Endometrium (tissue), 2 donors: ENCODE data around the gene EIF5B.

ENCODE experiments used
- FAIRE-seq: peaks from 2 replicates; lab custom pipeline; 2012; peaks lifted over from hg19 to GRCh38; lab: Jason Lieb, UNC
- donor health status: control.
- donor health status: control.

Gene EIF5B

GRCh38 chr2:99374747-99375146, 37.6 kb downstream of the EIF5B start:
- no peak for FAIRE-seq

GRCh38 chr2:99376254-99376864, 39.2 kb downstream of the EIF5B start:
- no peak for FAIRE-seq

GRCh38 chr2:99377879-99378278, 40.7 kb downstream of the EIF5B start:
- no peak for FAIRE-seq

- FAIRE-seq, result no peak
Measured at GRCh38 chr2:99380376-99381010, 43.3 kb downstream of the EIF5B start.

GRCh38 chr2:99382143-99382542, 45.0 kb downstream of the EIF5B start:
- FAIRE-seq, result no peak

- FAIRE-seq, result no peak
Measured at GRCh38 chr2:99386011-99386410, 48.8 kb downstream of the EIF5B start.

GRCh38 chr2:99388892-99389291, 51.7 kb downstream of the EIF5B start:
- FAIRE-seq, result no peak

GRCh38 chr2:99389371-99389770, 52.2 kb downstream of the EIF5B start:
- no peak for FAIRE-seq

- FAIRE-seq, result no peak
Measured at GRCh38 chr2:99389946-99390345, 52.8 kb downstream of the EIF5B start.

GRCh38 chr2:99395589-99396130, 58.5 kb downstream of the EIF5B start:
- FAIRE-seq, result no peak

GRCh38 chr2:99397266-99397920, 60.2 kb downstream of the EIF5B start:
- no peak for FAIRE-seq

- no peak for FAIRE-seq
Measured at GRCh38 chr2:99398303-99398702, 61.1 kb downstream of the EIF5B start.

GRCh38 chr2:99399063-99399462, 61.9 kb downstream of the EIF5B start:
- no peak for FAIRE-seq

- no peak for FAIRE-seq
Measured at GRCh38 chr2:99399795-99400194, 62.6 kb downstream of the EIF5B start.

- FAIRE-seq, result no peak
Measured at GRCh38 chr2:99401841-99402240, 64.7 kb downstream of the EIF5B start.

- no peak for FAIRE-seq
Measured at GRCh38 chr2:99403084-99403483, 65.9 kb downstream of the EIF5B start.

GRCh38 chr2:99403524-99403923, 66.3 kb downstream of the EIF5B start:
- no peak for FAIRE-seq

GRCh38 chr2:99404039-99404796, 67.0 kb downstream of the EIF5B start:
- FAIRE-seq, result no peak

- no peak for FAIRE-seq
Measured at GRCh38 chr2:99404797-99405669, 67.8 kb downstream of the EIF5B start.

GRCh38 chr2:99406137-99406536, 68.9 kb downstream of the EIF5B start:
- FAIRE-seq, result no peak

GRCh38 chr2:99410276-99410675, 73.1 kb downstream of the EIF5B start:
- FAIRE-seq, result no peak

- FAIRE-seq, result no peak
Measured at GRCh38 chr2:99414566-99414965, 77.4 kb downstream of the EIF5B start.
